Glomerular visceral epithelial cell (primary cell): ENCODE data around the gene PPP4R1.
A peak's percentile ranks its signal among the peaks of the same experiment; 100 is the strongest.

ENCODE experiments used
- DNase-seq: peaks from one replicate; pipeline ENCODE4 v3.0.0-alpha.2; 2016; ENCODE audit errors: extremely low spot score

The PPP4R1 gene

DNA sequence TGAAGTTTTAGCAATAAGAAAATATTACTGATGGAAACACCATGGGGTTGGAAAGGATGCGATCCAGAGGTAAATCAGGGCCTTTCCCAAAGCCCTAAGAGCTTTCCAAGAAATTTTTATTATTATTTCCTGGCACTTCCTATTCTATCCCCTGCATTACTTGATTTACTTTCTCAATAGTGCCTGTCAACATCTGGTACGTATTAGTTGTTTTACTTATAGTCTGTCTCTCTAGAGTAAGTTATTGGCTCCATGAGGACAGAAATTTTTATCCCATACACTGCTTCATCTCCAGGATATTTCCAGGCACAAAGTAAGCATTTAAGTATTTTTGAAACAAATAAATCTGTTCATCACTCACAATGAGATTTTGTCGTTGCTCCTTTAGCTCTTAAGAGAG, 18.1 kb downstream of the PPP4R1 start:
- DNase-seq: no peak

DNA sequence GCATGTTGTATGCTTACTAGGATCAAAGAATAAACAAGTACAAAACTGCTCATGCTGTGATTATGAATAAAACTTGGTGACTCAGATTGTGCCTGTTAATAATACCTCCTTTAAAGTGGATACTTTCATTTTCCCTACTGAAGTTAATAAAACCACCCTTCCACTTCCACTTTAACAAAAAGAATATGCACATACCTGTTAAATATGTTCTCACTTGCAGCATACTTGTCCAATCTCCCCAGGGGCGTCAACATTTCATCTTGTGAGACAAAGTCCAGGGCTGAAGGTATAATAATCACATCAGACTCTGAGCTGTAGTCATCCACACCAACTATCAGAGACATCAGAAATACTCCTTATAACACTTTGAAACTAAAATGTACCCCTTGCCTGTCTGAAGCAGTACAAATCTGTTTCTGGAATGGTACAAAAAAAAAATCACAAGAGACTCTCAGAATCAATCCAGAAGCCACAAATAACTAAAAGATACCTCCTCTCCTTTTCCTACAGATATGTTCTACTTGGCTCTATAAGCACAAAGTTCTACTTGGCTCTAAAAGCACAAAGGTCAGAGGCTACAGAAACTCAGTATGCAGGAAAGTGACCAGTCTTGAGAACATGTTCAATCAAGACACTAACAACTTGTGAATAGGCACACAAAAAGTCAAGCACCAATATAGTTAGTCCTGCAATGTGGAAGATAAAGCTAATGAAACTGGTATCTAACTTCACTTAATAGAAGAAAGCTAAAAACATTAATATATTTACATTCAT, 19.3 kb downstream of the PPP4R1 start:
- peak; percentile 11 for DNase-seq

DNA sequence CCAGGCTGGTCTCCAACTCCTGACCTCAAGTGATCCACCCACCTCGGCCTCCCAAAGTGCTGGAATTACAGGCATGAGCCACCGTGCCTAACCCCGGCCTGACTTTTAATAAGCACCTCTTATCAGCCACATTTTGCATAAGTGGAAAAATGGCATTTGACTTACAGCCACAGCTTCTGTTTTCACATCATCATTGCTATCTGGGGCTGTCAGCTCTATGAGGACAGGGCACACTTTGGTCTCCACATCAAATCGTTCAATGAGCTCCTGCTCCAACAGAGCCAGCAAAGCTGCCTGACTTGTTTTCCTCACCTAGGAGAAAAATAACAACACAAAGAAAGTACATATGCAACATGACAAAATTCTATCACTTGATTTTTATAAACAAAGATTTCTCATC, 26.4 kb downstream of the PPP4R1 start:
- no peak for DNase-seq

DNA sequence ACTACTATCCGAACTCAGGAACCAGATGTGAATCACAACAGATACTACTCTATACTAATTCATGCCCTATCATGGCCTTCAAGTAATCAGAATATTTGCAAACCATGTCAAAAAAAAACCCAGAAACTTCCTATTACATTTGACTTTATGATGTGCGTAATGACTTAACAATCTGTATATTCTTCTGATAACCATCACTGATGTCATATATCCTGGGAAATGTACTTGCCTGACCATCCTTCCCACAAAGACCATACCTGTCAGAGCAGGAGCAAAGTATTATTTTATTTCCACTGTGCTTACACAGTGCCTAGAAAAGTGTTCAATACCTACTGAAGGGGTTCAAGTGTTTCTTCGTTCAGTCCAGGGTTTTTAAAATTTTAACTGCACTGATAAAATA, 27.5 kb downstream of the PPP4R1 start:
- no peak for DNase-seq

DNA sequence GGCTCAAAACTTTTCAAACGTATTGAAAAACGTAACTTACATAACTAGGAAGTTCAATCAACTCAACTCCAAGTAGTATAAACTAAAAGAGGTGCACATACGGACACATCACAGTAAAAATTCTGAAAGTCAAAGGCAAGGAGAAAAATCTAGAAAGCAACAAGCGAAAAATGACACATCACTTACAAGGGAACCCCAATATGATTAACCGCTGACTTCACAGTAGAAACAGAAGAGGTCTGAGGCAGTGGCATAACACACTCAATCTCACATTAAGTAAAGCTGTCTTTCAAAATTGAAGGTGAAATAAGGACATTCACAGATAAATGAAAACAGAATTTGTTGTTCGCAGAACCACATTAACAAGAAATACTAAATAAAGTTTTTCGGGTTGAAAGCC, 32.7 kb downstream of the PPP4R1 start:
- DNase-seq: no peak

DNA sequence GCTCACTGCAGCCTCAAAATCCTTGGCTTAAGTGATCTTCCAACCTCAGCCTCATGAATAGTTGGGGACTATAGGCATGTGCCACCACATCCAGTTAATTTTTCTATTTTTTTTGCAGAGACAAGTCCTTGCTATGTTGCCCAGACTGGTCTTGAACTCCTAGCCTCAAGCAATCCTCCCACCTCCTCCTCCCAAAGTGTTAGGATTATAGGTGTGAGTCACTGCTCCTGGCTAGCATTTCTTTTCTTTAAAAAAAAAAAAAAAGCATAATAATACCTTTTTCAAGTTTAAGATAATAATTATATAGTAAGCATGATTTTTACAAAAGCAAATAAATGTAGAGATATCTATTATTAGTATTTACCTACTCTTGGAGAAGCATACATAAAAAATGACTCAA, 36.1 kb downstream of the PPP4R1 start:
- no peak for DNase-seq

DNA sequence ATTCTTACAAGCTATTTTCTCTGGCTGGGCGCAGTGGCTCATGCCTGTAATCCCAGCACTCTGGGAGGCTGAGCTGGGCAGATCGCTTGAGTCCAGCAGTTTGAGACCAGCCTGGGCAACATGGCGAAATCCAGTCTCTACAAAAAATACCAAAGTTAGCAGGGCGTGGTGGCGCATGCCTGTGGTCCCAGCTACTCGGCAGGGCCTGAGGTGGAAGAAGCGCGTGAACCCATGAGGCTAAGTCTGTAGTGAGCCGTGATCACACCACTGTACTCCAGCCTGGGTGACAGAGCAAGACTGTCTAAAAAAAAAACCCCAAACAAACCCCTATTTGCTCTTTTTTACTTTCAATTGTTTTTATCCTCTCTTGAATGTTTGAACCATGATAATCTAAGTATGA, 37.0 kb downstream of the PPP4R1 start:
- peak; percentile 10 for DNase-seq

DNA sequence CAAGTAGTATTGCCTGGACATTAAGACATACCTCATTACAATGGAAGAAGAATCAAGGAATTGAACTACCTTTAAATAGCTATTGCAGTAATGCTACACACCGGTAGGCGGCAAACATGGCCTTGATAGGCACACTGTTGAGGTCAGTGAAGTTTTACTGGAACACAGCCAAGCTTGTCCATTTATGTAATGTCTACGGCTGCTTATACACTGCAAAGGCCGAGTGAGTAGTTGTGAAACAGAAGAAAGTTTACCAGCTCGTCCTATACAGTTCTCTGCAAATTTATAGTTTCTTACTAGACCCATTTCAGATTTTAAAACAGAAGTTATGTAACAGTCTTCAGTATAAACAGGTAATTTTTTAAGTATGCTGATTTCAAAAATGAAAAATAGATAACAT, 38.8 kb downstream of the PPP4R1 start:
- DNase-seq: peak; percentile 93

DNA sequence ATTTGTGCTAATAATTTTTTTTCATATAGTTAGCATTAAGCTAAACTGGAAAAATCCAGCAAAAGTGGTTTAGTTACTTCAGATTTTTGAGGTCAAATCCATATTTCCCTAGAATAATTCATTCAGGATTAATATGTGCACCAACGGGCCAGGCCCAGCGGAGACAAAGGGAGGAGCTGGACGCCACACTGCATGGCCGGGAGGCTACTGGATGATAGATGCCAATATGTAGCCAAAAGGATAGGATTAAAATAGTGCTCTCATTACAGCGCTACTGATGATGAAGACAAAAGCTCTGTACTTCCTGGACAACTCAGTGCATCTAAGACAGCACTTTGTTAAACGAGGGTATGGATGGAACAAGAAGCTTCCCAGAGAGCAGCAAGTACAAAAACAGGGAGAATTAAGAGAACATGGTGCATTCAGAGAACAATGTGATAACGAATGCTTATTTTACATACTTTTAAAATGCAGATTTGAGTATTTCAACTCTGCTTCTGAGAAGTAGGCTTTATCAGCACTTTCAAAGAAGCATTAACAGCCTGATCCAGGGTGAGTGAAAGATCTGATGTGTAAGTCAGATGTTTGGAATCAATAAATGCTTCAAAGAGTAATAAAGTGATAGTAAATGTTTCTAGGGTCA, 39.8 kb downstream of the PPP4R1 start:
- no peak for DNase-seq

DNA sequence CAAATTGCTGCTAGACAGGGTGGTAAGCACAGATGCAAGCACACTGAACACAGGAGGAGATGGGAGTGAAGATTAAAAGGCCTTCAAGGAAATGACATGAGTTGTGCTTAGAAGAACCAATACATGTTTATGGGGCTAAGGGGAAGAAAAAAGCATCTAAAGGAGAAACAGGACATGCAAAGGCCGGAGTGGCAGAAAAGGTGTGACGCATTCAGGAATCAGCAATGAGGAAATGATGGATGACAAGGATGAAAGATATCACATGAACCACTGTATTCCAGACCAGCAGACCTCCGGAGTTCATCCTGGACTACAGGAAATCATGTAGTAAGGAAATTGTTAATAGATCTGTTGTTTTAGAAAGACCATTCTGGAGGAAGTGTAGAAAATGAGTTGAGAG, 42.8 kb downstream of the PPP4R1 start:
- no peak for DNase-seq

DNA sequence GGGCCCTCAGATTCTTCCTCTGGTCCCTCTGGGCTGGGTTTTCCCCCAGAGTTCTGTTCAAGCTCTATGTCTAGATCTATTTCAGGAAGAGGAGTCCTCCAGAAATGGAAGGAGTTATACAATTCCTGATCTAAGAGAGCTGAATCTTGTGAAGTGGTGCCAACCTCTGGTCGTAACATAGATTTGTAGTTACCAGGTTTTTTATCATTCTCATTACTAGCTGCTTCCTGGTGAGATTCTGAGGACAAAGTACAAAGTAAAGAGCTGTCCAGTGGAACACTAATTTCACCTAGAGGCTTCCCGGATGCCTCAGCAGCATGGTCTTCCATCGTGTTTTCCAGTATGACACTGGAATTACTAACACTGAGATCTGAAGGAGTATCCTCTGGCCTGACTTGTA, 44.1 kb downstream of the PPP4R1 start:
- DNase-seq: no peak

DNA sequence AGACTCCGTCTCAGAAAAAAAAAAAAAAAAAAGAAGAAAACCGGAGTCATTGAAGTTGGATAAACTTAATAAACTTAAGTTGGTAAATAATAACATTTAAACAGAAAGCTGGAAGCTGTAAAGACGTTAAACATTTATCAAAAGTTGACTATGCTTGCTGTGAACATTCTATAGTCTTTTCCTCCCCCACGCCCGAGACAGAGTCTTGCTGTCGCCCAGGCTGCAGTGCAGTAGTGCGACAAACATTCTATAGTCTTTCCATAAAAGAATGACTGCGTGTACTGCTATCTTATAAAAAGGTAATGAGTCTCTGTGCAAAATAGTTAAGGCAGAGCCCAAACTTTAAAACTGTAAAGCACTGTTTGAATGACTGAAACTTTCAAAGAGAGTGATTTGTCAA, 45.2 kb downstream of the PPP4R1 start:
- no peak for DNase-seq

DNA sequence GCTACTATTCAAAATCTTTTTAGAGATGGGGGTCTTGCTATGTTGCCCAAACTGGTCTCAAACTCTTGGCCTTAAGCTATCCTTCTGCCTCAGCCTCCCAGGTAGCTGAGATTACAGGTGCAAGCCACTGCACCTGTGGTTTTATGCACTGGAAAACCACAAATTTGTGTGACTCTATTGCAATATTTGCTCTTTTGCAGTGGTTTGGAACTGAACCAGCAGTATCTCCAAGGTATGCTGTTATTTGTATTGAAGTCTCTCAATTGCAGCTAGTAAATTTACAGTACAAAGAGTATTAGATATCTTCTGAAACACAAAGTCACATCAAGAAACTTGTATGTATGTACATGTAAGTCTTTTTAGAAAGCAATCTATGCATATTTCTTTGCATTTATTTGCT, 46.2 kb downstream of the PPP4R1 start:
- no peak for DNase-seq

DNA sequence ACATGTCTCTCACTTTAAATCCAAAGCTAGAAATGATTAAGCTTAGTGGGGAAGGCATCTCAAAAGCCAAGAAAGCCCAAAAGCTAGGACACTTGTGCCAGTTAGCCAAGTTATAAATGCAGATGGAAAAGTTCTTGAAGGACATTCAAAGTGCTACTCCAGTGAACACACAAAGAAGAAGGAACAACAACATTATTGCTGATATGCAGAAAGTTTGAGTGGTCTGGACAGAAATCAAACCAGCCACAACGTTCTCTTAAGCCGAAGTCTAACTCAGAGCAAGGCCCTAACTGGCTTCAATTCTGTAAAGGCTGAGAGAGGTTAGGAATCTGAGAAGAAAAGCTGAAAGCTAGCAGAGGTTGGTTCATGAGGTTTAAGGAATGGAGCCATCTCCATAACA, 49.0 kb downstream of the PPP4R1 start:
- no peak for DNase-seq

DNA sequence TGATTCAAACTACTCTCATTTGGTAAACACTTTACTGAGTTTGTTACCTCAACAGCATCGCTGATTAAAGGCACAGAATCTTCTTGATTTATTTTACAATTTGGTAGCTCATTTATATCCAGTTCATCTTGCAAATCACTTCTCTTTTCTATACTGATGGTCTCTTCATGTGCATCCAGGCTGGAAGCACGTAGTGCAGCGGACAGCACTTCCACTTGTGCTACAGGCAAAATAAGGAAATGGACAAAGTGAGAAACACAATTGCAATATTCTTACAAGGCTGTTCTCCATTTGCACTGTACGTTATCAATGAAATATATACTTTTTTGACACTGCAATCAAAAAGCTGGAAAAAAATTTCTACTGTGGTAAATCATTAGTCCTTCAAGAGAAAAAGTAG, 51.0 kb downstream of the PPP4R1 start:
- no peak for DNase-seq

DNA sequence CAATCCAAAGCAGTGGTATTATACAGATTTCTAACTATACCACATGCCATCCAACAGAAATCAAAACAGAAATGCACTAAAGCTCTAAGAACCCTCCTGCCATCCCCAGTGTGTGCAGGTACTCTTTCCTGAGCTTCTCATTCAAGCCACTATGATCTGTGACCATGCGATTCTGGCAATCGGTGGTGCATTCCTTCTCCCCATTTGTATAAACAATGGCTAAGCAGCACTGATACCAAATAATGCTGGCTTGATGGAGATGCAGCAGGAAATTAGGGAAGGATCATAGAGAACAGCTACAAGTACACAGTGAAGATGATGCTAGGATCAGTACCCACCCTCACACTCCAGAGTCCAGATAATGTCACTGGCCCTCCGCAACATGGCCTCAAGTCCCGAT, 51.8 kb downstream of the PPP4R1 start:
- no peak for DNase-seq

DNA sequence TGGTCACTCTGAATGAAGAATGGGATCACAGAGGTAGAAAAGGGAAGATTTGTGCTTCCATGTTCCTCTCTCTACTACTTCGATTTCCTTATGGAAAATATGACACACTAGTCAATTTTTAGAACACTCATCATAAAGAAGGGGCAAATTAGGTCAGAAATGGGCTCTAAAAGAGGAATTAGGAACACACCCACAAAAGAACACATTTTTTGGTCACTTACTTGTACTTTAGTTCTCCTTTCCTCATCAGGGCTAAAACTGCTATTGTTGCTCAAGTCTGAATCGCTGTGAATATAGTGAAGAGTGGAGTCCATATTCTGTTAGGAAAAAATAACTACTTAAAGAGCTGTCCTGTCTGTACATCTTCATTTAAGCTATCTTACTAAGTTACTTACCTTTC, 52.6 kb downstream of the PPP4R1 start:
- DNase-seq: no peak

DNA sequence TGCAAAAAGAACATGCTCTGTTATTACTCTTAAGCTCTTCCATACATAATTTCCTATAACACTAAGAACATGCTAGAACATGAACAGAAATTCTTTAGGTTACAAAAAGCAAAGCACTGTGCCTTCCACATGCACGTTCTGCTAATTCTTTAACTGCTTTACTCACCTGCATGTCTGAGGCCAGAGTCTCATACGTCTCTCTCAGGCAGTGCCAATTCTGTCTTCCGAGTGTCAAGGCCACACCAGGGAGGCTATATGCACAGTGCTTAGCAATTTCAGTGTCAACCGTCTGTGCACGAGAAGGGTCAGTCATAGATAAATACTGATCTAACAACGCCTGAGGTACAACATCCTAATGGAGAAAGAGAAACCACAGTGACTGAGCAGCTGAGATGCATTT, 55.1 kb downstream of the PPP4R1 start:
- no peak for DNase-seq

DNA sequence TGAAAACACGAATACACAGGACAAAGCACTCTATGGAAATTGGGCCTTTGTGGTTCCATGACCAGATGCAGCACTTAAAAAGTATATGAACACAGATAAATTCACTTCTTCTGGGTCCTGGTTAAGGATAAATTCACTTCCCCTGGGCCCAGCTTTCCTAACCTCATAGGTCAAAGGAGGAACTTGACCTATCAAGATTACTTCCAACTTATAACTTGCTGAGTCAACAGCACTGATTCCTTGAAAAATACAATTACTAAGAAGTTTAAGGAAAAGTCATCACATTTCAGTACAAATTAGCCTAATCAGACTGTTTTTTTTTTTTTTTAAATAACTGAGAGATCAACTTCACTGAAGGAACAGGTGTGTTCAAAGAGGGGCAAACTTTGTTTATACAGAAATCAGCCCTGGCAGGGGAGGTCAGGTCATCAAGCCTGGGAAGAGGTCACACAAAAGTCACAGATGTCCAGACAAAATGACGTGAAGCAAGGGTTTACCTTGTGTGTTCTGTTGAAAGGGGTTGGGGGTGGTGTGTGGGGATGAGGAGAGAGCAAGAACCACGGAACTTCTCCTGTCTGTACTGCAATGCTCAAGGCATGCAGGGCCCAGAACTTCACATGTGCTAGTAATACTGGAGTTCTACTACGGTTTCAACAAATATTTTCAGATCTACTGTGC, 55.8 kb downstream of the PPP4R1 start:
- no peak for DNase-seq

DNA sequence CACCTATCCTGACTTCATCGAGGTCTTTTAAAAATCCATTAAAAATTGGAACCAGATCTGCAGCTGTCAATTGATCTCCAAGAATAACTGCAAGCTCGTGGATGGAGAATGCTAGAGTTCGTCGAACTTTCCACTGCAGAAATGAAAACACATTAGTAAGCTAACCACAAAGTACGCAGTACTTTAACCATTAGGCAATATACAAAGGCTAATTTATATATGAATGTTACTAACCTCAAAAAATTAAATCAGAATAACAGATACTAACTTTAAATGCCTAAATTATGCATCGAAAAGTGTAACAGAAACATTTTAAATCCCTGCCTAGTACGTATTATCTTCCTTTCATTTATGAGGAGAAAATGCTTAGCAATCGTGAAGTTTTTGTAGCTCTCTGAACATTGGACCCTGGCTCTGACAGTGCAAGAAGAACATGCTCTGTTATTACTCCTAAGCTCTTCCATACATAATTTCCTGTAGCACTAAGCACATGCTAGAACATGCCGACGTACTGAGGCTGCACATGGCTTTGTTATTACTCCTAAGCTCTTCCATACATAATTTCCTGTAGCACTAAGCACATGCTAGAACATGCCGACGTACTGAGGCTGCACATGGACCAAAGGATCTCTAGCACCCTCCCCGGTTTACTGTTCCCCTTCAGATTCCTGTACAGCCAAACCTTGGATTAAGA, 57.0 kb downstream of the PPP4R1 start:
- no peak for DNase-seq

DNA sequence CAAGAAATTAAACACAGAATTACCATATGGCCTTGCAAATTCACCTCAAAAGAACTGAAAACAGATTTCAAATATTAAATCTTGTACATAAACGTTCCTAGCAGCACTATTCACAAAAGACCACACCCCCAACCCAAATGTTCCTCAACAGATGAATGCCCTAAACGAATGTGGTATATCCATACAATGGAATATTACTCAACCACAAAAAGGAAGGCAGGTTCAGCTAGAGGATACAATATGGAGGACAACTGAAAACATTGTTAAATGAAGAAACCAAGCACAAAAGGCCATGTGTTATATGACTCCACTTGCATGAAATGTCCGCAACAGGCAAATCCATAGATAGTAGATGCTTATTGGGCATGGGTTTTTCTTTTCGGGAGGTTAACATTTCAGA, 61.7 kb downstream of the PPP4R1 start:
- no peak for DNase-seq

DNA sequence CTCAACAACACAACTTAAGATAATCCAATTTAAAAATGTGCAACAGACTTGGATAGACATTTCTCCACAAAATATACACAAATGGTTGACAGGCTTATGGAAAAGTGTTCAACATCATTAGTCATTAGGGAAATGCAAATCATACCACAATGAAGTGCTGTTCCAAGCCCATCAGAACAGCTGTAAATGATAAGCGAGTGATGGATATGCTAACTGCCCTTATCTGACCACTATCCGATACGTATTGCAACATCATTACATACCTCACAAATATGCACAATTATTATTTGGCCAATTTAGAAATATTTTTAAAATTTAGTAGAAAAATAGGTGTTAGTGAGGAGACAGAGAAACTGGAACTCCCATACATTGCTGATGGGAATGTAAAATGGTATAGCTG, 62.2 kb downstream of the PPP4R1 start:
- DNase-seq: no peak

DNA sequence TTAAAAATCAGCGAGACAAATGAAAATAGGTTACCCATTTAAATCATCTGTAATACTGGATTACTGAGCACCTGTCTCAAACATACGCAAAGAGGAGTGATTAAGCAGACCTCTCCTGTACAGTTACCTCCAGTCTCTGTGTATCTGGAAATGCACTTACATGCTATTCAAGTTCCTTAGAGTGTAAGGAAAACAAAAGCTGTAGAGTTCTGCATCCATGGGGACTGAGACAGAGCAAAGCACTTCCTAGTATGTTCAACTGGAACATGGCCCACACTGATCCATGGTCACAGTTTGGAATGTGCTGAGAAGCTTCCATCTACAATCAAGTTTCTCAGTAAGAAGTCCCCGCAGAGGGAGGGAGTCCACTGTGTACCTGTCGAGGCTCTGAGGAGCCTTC, 63.9 kb downstream of the PPP4R1 start:
- DNase-seq: no peak
